ENCODE measurements around the gene TMEM247. TPM values are rescaled to one million over a fixed set of nuclear protein-coding genes. Genes with fewer than 3 reads are reported as not detected.

TMEM247 gene
- total RNA-seq, 1 donor from 2014 or later, result not detected

- DNase-seq, result peak; percentile 86
- H3K4me3 ChIP-seq, result no peak overlapping the region
- H3K4me1 ChIP-seq, result peaks cover 46% of the 10 kb centered on the region
- no peaks in the 10 kb centered on the region for H3K36me3 ChIP-seq
- intact Hi-C loops (cut with micrococcal nuclease), result no loop called here
- no peaks in the 10 kb centered on the region for H3K27me3 ChIP-seq (ENCODE audit: low read depth)
- no peaks in the 10 kb centered on the region for H3K9me3 ChIP-seq (replicated peaks)
- peak overlapping the region; percentile 81 for H3K27ac ChIP-seq (replicated peaks)
- no peak for TF ChIP-seq CTCF (IDR thresholded peaks at IDR 0.05; ENCODE audit: borderline replicate concordance)
Observed at GRCh38 chr2:46487667-46488335, 8.4 kb downstream of the TMEM247 start.

GRCh38 chr2:46488389-46488788 lies 9.0 kb downstream of the TMEM247 start:
- Histone ChIP-seq H3K4me1 (peaks cover 49% of the 10 kb centered on the region), H3K9me3 (replicated peaks) (no peaks in the 10 kb centered on the region), H3K4me3 (no peak overlapping the region), H3K27ac (replicated peaks) (peak overlapping the region; percentile 81), H3K36me3 (no peaks in the 10 kb centered on the region), H3K27me3 (ENCODE audit: low read depth) (no peaks in the 10 kb centered on the region)
- no peak for TF ChIP-seq CTCF (IDR thresholded peaks at IDR 0.05; ENCODE audit: borderline replicate concordance)
- DNase-seq, result no peak
- intact Hi-C loops (cut with micrococcal nuclease), result no loop called here

GRCh38 chr2:46489423-46490174 lies 10.2 kb downstream of the TMEM247 start:
- no peak overlapping the region for H3K4me3 ChIP-seq
- intact Hi-C loops (cut with micrococcal nuclease), result no loop called here
- TF ChIP-seq CTCF (IDR thresholded peaks at IDR 0.05; ENCODE audit: borderline replicate concordance), result no peak
- H3K27me3 ChIP-seq (ENCODE audit: low read depth), result no peaks in the 10 kb centered on the region
- peak overlapping the region; percentile 81 for H3K27ac ChIP-seq (replicated peaks)
- H3K9me3 ChIP-seq (replicated peaks), result no peaks in the 10 kb centered on the region
- no peaks in the 10 kb centered on the region for H3K36me3 ChIP-seq
- peaks cover 55% of the 10 kb centered on the region for H3K4me1 ChIP-seq
- DNase-seq, result no peak

GRCh38 chr2:46490521-46491141 lies 11.3 kb downstream of the TMEM247 start:
- Histone ChIP-seq H3K4me1 (peaks cover 55% of the 10 kb centered on the region), H3K27ac (replicated peaks) (peak overlapping the region; percentile 81), H3K4me3 (no peak overlapping the region), H3K9me3 (replicated peaks) (no peaks in the 10 kb centered on the region), H3K36me3 (no peaks in the 10 kb centered on the region), H3K27me3 (ENCODE audit: low read depth) (no peaks in the 10 kb centered on the region)
- peak; percentile 76 for DNase-seq
- intact Hi-C loops (cut with micrococcal nuclease), result no loop called here
- peak; percentile 48 for TF ChIP-seq CTCF (IDR thresholded peaks at IDR 0.05; ENCODE audit: borderline replicate concordance)

GRCh38 chr2:46492301-46492700 lies 12.9 kb downstream of the TMEM247 start:
- no peak for DNase-seq
- intact Hi-C loops (cut with micrococcal nuclease), result no loop called here
- Histone ChIP-seq H3K4me1 (peaks cover 53% of the 10 kb centered on the region), H3K9me3 (replicated peaks) (no peaks in the 10 kb centered on the region), H3K36me3 (no peaks in the 10 kb centered on the region), H3K4me3 (no peak overlapping the region), H3K27ac (replicated peaks) (no peak overlapping the region), H3K27me3 (ENCODE audit: low read depth) (no peaks in the 10 kb centered on the region)
- TF ChIP-seq CTCF (IDR thresholded peaks at IDR 0.05; ENCODE audit: borderline replicate concordance), result no peak
